IMR-90 (cell line): ENCODE measurements around the gene KLHL20. TPM values are rescaled to one million over a fixed set of nuclear protein-coding genes. Genes with fewer than 3 reads are reported as not detected.

ENCODE experiments used
- ATAC-seq: fragments of 200-7000 bp; cut with Tn5 transposase; 2 replicates; pipeline ENCODE4 v1.9.1; 2020; ENCODE audit warnings: low read depth, mild to moderate bottlenecking, moderate library complexity
- BruUV-seq: library from RNA; stranded (reverse); fragments of 400-500 nt; replicated peaks from 2 replicates; lab custom pipeline; 2021; lab: Mats Ljungman, UMichigan
- CTCF ChIA-PET: fragments of 300-600 bp; formaldehyde crosslinking; extraction: SDS; loops from one replicate; lab custom pipeline; 2021; ENCODE audit warnings: antibody characterized with exemption; lab: Yijun Ruan, JAX
- POLR2A ChIA-PET: fragments of 300-600 bp; sonication (Branson Sonifier 250); formaldehyde crosslinking; loops from one replicate; lab custom pipeline; 2022; ENCODE audit warnings: antibody characterized with exemption; ENCODE audit not compliant: unreplicated experiment; lab: Charles Lee
- DNase-seq: peaks from one replicate; pipeline ENCODE4 v3.0.0; 2013
- H2AFZ ChIP-seq: replicated peaks from 2 replicates; pipeline ENCODE3; 2013; ENCODE audit warnings: low read length, mild to moderate bottlenecking; ENCODE audit not compliant: poor library complexity
- H2AK5ac ChIP-seq: 2 replicates; pipeline ENCODE4 v1.6.1; 2013; ENCODE audit warnings: low read depth, low read length, inconsistent platforms
- H2AK9ac ChIP-seq: replicated peaks from 2 replicates; pipeline ENCODE3; 2013; ENCODE audit warnings: mild to moderate bottlenecking, low read depth, low read length, moderate library complexity; ENCODE audit not compliant: poor library complexity
- H2BK120ac ChIP-seq: 2 replicates; pipeline ENCODE4 v1.6.1; 2013; ENCODE audit warnings: low read depth, low read length, inconsistent platforms
- H2BK15ac ChIP-seq: 3 replicates; pipeline ENCODE4 v1.6.1; 2013; ENCODE audit warnings: low read depth, low read length, inconsistent platforms
- H2BK20ac ChIP-seq: 2 replicates; pipeline ENCODE4 v1.6.1; 2013; ENCODE audit warnings: low read depth, mild to moderate bottlenecking, inconsistent platforms, low read length, moderate library complexity
- H2BK5ac ChIP-seq: 2 replicates; pipeline ENCODE4 v1.6.1; 2013; ENCODE audit warnings: mild to moderate bottlenecking, low read depth, low read length, inconsistent platforms; ENCODE audit not compliant: poor library complexity, severe bottlenecking
- H3K14ac ChIP-seq: replicated peaks from 2 replicates; pipeline ENCODE4 v1.6.1; 2013; ENCODE audit warnings: low read depth, low read length, inconsistent platforms
- H3K18ac ChIP-seq: 2 replicates; pipeline ENCODE4 v1.6.1; 2013; ENCODE audit warnings: low read depth, low read length, control low read depth
- H3K23ac ChIP-seq: 2 replicates; pipeline ENCODE4 v1.6.1; 2013; ENCODE audit warnings: low read depth, low read length, inconsistent platforms
- H3K27ac ChIP-seq: 2 replicates; pipeline ENCODE4 v1.5.1; 2013; ENCODE audit warnings: mild to moderate bottlenecking, control low read depth, low read length; ENCODE audit not compliant: insufficient read depth
- H3K27me3 ChIP-seq: 2 replicates; pipeline ENCODE4 v1.6.1; 2013; ENCODE audit warnings: low read length; ENCODE audit not compliant: control insufficient read depth, insufficient read depth
- H3K36me3 ChIP-seq: 2 replicates; pipeline ENCODE4 v1.6.1; 2013; ENCODE audit warnings: low read length, mixed read lengths; ENCODE audit not compliant: control insufficient read depth, insufficient read depth
- H3K4ac ChIP-seq: 2 replicates; pipeline ENCODE4 v1.6.1; 2013; ENCODE audit warnings: low read depth, low read length, inconsistent platforms
- H3K4me1 ChIP-seq: 2 replicates; pipeline ENCODE4 v1.6.1; 2013; ENCODE audit warnings: low read length, mixed read lengths; ENCODE audit not compliant: control insufficient read depth, insufficient read depth
- H3K4me2 ChIP-seq: 2 replicates; pipeline ENCODE4 v1.6.1; 2013; ENCODE audit warnings: low read depth, mild to moderate bottlenecking, control low read depth, low read length, moderate library complexity
- H3K4me3 ChIP-seq: 2 replicates; pipeline ENCODE4 v1.5.1; 2013; ENCODE audit warnings: low read depth, mild to moderate bottlenecking, control low read depth, low read length, moderate library complexity; ENCODE audit not compliant: insufficient read depth
- H3K56ac ChIP-seq: 2 replicates; pipeline ENCODE4 v1.6.1; 2013; ENCODE audit warnings: low read length, inconsistent platforms; ENCODE audit not compliant: insufficient read depth; ENCODE audit errors: extremely low read depth
- H3K79me1 ChIP-seq, 2 experiments: 2 replicates each; pipeline ENCODE4 v1.6.1; 2013; ENCODE audit warnings: low read length in 2 of 2, inconsistent platforms in 1 of 2, low read depth in 1 of 2
- H3K9ac ChIP-seq: 2 replicates; pipeline ENCODE4 v1.6.1; 2013; ENCODE audit warnings: low read depth, low read length, control low read depth
- H3K9me1 ChIP-seq: 2 replicates; pipeline ENCODE4 v1.6.1; 2013; ENCODE audit warnings: low read length, inconsistent platforms; ENCODE audit not compliant: insufficient read depth
- H3K9me3 ChIP-seq: 2 replicates; pipeline ENCODE4 v1.6.1; 2013; ENCODE audit warnings: low read length; ENCODE audit not compliant: control insufficient read depth, insufficient read depth
- H4K20me1 ChIP-seq: 2 replicates; pipeline ENCODE4 v1.6.1; 2013; ENCODE audit warnings: low read length, inconsistent platforms; ENCODE audit not compliant: insufficient read depth
- H4K5ac ChIP-seq: 2 replicates; pipeline ENCODE4 v1.6.1; 2013; ENCODE audit warnings: mild to moderate bottlenecking, low read depth, low read length, control low read depth
- H4K8ac ChIP-seq, 2 experiments: 2 replicates each; pipeline ENCODE4 v1.6.1; 2013; ENCODE audit warnings: low read depth in 2 of 2, low read length in 2 of 2, control low read depth in 1 of 2, inconsistent platforms in 1 of 2
- H4K91ac ChIP-seq: 2 replicates; pipeline ENCODE4 v1.6.1; 2013; ENCODE audit warnings: low read depth, low read length, inconsistent platforms; ENCODE audit not compliant: insufficient read depth
- BHLHE40 ChIP-seq: fragments of 150-350 bp; IDR thresholded peaks from 2 replicates; pipeline ENCODE4 v1.6.1; 2016; ENCODE audit warnings: mild to moderate bottlenecking, low read depth, low read length
- CEBPB ChIP-seq: IDR thresholded peaks from 2 replicates; pipeline ENCODE4 v1.6.1; 2012; ENCODE audit warnings: low read depth, low read length, improper control_type of control experiment
- FOS ChIP-seq: fragments of 150-350 bp; IDR thresholded peaks from 2 replicates; pipeline ENCODE4 v1.6.1; 2016; ENCODE audit warnings: low read depth, low read length
- MXI1 ChIP-seq: IDR thresholded peaks from 2 replicates; pipeline ENCODE4 v1.6.1; 2012; ENCODE audit warnings: low read depth, mild to moderate bottlenecking, low read length, moderate library complexity, borderline replicate concordance
- NFE2L2 ChIP-seq: fragments of 150-350 bp; IDR thresholded peaks from 2 replicates; pipeline ENCODE4 v1.6.1; 2016; ENCODE audit warnings: low read depth, mild to moderate bottlenecking, low read length
- POLR2A ChIP-seq: IDR thresholded peaks from 2 replicates; pipeline ENCODE4 v1.6.1; 2012; ENCODE audit warnings: mild to moderate bottlenecking, low read depth, low read length
- RAD21 ChIP-seq: IDR thresholded peaks from 2 replicates; pipeline ENCODE4 v1.6.1; 2012; ENCODE audit warnings: low read length, improper control_type of control experiment
- RFX5 ChIP-seq: IDR thresholded peaks from 2 replicates; pipeline ENCODE4 v1.8.0; 2012; ENCODE audit warnings: low read depth, mild to moderate bottlenecking, low read length, moderate library complexity
- dilution Hi-C: fragments of 300-500 bp; cut with HindIII; formaldehyde crosslinking; loops from one replicate; pipeline ENCODE4 v1.14.3; 2018; ENCODE audit warnings: low sequenced_read_pairs; ENCODE audit not compliant: unreplicated experiment
- in situ Hi-C: fragments of 300-500 bp; cut with MboI; formaldehyde crosslinking; loops from 3 replicates; pipeline ENCODE4 v1.14.3; 2019; ENCODE audit warnings: low sequenced_read_pairs, inconsistent platforms, mixed read lengths
- intact Hi-C: fragments of 100-400 bp; cut with micrococcal nuclease; formaldehyde crosslinking; loops from 2 replicates; pipeline ENCODE4 v1.10.0; 2022
- polyA plus RNA-seq, 3 experiments: library from polyadenylated mRNA; depleted of rRNA; stranded (reverse); fragments of >200 nt; gene quantifications; 2 replicates each; pipeline ENCODE4 v1.2.3, GENCODE V29; 2012; ENCODE audit warnings: low replicate concordance in 1 of 3
- total RNA-seq: library from RNA; depleted of rRNA; stranded (reverse); fragments of >200 nt; gene quantifications from 2 replicates; pipeline ENCODE4 v1.2.3, GENCODE V29; 2012
- TF ChIP-seq, protein P1 (sequence below): fragments of 150-350 bp; IDR thresholded peaks from 2 replicates; pipeline ENCODE4 v1.6.1; 2017; ENCODE audit warnings: mild to moderate bottlenecking, antibody characterized with exemption, low read length, low read depth
- TF ChIP-seq, protein P2 (sequence below): conservative IDR thresholded peaks from 2 replicates; pipeline ENCODE4 v1.5.1; 2012; ENCODE audit warnings: mild to moderate bottlenecking, low read depth, low read length, improper control_type of control experiment

KLHL20 gene
- total and polyA plus RNA-seq, 2 of the 4 experiments (the other 2 are of a cell fraction): 13.5 to 23.3 TPM

- Histone ChIP-seq H3K14ac (no peak overlapping the region), H3K9me1 (no peaks in the 10 kb centered on the region; the same call in 1 of the 2 replicates), H3K27me3 (no peaks in the 10 kb centered on the region), H3K9ac (no peak overlapping the region), H3K23ac (no peak overlapping the region), H2BK5ac (no peak overlapping the region), H3K4me1 (no peaks in the 10 kb centered on the region), H3K4ac (no peak overlapping the region), H4K91ac (no peak overlapping the region), H2BK120ac (no peak overlapping the region), H3K4me3 (no peak overlapping the region), H4K5ac (no peak overlapping the region), H3K79me1 (peaks cover 0 to 11% of the 10 kb centered on the region in 2 experiments; a peak in 3 of 4 replicates), H2BK20ac (no peak overlapping the region), H3K9me3 (no peaks in the 10 kb centered on the region), H4K8ac (no peak overlapping the region), H3K18ac (no peak overlapping the region), H2AK5ac (no peak overlapping the region), H3K27ac (no peak overlapping the region), H2BK15ac (no peak overlapping the region), H3K4me2 (no peak overlapping the region), H4K20me1 (no peaks in the 10 kb centered on the region), H2AFZ (no peak overlapping the region), H3K36me3 (peaks cover 26% of the 10 kb centered on the region), H3K56ac (no peak overlapping the region), H2AK9ac (no peak overlapping the region)
- ATAC-seq (no peak), DNase-seq (no peak)
- in situ Hi-C loops: no loop called here
- TF ChIP-seq RAD21: no peak
- TF ChIP-seq RFX5: no peak
- no peak for TF ChIP-seq BHLHE40
- TF ChIP-seq POLR2A: no peak
- TF ChIP-seq MXI1: no peak
- no peak for TF ChIP-seq CEBPB
- TF ChIP-seq, protein P1, sequence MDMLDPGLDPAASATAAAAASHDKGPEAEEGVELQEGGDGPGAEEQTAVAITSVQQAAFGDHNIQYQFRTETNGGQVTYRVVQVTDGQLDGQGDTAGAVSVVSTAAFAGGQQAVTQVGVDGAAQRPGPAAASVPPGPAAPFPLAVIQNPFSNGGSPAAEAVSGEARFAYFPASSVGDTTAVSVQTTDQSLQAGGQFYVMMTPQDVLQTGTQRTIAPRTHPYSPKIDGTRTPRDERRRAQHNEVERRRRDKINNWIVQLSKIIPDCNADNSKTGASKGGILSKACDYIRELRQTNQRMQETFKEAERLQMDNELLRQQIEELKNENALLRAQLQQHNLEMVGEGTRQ: no peak
- TF ChIP-seq NFE2L2: no peak
- TF ChIP-seq, protein P2, sequence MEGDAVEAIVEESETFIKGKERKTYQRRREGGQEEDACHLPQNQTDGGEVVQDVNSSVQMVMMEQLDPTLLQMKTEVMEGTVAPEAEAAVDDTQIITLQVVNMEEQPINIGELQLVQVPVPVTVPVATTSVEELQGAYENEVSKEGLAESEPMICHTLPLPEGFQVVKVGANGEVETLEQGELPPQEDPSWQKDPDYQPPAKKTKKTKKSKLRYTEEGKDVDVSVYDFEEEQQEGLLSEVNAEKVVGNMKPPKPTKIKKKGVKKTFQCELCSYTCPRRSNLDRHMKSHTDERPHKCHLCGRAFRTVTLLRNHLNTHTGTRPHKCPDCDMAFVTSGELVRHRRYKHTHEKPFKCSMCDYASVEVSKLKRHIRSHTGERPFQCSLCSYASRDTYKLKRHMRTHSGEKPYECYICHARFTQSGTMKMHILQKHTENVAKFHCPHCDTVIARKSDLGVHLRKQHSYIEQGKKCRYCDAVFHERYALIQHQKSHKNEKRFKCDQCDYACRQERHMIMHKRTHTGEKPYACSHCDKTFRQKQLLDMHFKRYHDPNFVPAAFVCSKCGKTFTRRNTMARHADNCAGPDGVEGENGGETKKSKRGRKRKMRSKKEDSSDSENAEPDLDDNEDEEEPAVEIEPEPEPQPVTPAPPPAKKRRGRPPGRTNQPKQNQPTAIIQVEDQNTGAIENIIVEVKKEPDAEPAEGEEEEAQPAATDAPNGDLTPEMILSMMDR: no peak
- TF ChIP-seq FOS: no peak
- ChIA-PET POLR2A (no interaction called here), CTCF (interaction anchor here (0.6 kb wide), 1 partner anchor 967 kb away, joined by 8 read pairs; no protein-coding TSS in a partner anchor)
- dilution Hi-C loops: no loop called here
- intact Hi-C loops: no loop called here
- no TSS peak for BruUV-seq
Measured at GRCh38 chr1:173753830-173754229, 39.0 kb downstream of the KLHL20 start.
